ENCODE measurements around the gene CCDC150. TPM values are rescaled to one million over a fixed set of nuclear protein-coding genes. Genes with fewer than 3 reads are reported as not detected.
A peak's percentile ranks its signal among the peaks of the same experiment; 100 is the strongest.
"Not testable (repeated sequence)": the region's sequence is repeated elsewhere in the genome, so short reads cannot be mapped to it uniquely, and the experiment has no call there.

The CCDC150 gene
- total and polyA plus RNA-seq, 8 donors: 2.8 to 23.3 (median 13.2) TPM

DNA sequence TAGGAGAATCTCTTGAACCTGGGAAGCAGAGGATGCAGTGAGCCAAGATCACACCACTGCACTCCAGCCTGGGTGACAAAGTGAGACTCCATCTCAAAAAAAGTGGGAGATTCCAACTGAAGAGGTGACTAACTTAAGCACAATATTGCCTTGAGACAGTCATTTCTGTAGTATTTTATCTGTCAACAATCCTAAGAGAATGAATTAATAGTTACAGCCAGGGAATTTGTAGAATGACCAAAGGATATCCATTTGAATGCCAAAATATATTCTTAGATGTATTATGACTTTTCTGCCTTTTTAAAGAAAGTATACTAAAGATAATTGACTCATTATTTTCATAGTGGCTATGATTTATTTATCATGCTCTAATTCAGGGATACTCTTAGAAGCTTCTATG lies 40.7 kb upstream of the CCDC150 start:
- no peak overlapping the region for H3K27ac ChIP-seq
- no peak for DNase-seq
- no peaks in the 10 kb centered on the region for H3K36me3 ChIP-seq
- H3K9me3 ChIP-seq: no peaks in the 10 kb centered on the region
- ATAC-seq: no peak
- intact Hi-C loops (cut with DNase I): no loop called here
- TF ChIP-seq, protein P1, sequence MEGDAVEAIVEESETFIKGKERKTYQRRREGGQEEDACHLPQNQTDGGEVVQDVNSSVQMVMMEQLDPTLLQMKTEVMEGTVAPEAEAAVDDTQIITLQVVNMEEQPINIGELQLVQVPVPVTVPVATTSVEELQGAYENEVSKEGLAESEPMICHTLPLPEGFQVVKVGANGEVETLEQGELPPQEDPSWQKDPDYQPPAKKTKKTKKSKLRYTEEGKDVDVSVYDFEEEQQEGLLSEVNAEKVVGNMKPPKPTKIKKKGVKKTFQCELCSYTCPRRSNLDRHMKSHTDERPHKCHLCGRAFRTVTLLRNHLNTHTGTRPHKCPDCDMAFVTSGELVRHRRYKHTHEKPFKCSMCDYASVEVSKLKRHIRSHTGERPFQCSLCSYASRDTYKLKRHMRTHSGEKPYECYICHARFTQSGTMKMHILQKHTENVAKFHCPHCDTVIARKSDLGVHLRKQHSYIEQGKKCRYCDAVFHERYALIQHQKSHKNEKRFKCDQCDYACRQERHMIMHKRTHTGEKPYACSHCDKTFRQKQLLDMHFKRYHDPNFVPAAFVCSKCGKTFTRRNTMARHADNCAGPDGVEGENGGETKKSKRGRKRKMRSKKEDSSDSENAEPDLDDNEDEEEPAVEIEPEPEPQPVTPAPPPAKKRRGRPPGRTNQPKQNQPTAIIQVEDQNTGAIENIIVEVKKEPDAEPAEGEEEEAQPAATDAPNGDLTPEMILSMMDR (IDR thresholded peaks at IDR 0.05): no peak
- no peak overlapping the region for H3K4me3 ChIP-seq
- peaks cover 0 to 27% of the 10 kb centered on the region in 2 donors for H3K27me3 ChIP-seq
- peaks cover 0 to under 1% of the 10 kb centered on the region in 2 donors for H3K4me1 ChIP-seq

DNA sequence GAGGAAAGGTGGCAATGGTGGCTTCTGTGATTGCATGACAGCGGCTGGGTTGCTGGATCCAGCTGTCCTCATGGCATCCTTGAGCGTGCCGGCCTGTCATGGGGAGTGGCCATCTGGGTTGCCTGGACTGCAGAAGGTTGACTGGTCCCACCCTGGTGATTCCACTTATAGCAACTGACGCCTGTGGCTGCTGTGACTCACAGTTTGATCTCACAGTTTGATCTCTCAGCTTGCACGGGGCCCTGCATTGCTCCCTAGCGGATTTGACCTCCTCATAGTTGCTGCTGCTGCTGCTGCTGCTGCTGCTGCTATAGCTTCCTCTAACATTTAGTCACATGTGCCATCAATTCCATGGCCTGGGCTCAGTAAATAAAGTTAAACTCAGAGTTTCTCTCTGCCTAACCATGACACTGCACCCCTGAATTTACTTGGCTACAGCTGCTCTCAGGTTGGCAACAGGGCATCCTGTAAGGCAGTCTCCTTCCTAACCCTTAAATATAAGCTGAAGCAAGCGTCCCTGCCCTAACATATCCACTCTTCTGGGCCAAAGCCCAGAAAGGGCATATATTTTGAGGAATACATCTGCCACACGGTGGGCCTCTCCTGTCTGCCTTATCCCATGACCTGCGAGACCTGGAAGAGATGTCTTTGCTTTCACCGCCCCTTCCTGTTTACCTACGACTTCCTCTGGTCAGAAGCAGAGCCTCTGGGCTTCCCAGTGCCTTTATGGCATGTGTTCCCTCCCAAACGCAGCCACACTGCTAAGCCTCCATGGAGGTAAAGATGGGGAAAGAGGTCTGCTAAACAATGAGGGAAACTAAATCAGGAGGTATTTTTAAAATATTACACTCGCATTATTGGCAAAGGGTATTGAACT lies 37.8 kb upstream of the CCDC150 start:
- Histone ChIP-seq H3K9me3 (no peaks in the 10 kb centered on the region), H3K27me3 (no peaks in the 10 kb centered on the region), H3K27ac (no peak overlapping the region), H3K4me1 (no peaks in the 10 kb centered on the region), H3K36me3 (no peaks in the 10 kb centered on the region), H3K4me3 (no peak overlapping the region)
- ATAC-seq (peak; percentile 39), DNase-seq (peak in 1 of 4 donors; percentile 49)
- TF ChIP-seq, protein P1 (IDR thresholded peaks at IDR 0.05): no peak
- intact Hi-C loops (cut with DNase I): no loop called here

DNA sequence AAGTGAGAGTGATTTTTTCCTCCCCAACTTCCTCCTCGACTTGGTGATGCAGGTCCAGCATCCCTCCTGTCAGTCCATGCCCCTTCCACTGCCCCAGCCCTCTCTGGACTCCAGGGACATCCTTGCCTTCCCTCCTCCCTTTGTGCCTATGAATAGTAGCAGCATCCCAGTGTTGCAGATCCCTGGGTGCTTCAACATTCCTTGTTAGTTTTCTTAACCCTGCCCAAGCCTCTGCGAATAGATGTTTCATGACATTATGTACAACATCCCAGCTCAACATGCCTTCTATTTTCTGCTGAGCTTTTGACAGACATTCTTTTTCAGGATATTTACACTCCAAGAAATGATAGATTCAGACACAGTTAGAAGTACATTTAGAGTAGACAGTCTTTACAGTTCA lies 35.3 kb upstream of the CCDC150 start:
- no peak overlapping the region for H3K4me3 ChIP-seq
- TF ChIP-seq, protein P1 (IDR thresholded peaks at IDR 0.05): no peak
- no peak for ATAC-seq
- H3K4me1 ChIP-seq: no peaks in the 10 kb centered on the region
- no peak for DNase-seq
- H3K9me3 ChIP-seq: no peaks in the 10 kb centered on the region
- no peaks in the 10 kb centered on the region for H3K27me3 ChIP-seq
- no peaks in the 10 kb centered on the region for H3K36me3 ChIP-seq
- intact Hi-C loops (cut with DNase I): no loop called here
- H3K27ac ChIP-seq: no peak overlapping the region

DNA sequence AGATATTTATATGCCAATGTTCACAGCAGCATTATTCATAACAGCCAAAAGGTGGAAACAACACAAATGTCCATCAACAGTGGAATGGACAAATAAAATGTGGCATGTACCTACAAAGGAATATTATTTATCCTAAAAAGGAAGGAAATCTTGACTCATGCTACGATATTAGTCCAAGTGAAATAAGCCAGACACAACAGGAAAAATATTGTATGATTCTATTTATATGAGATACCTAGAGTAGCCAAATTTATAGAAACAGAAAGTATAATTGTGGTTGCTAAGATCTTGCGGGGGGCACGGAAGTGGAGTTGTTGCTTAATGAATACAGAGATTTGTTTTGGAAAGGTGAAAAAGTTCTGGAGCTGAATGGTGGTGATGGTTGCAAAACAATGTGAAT lies 33.0 kb upstream of the CCDC150 start:
- Histone ChIP-seq H3K9me3 (no peaks in the 10 kb centered on the region), H3K36me3 (no peaks in the 10 kb centered on the region), H3K4me1 (no peaks in the 10 kb centered on the region), H3K4me3 (no peak overlapping the region), H3K27me3 (no peaks in the 10 kb centered on the region), H3K27ac (no peak overlapping the region)
- no peak for DNase-seq
- TF ChIP-seq, protein P1 (IDR thresholded peaks at IDR 0.05): no peak
- intact Hi-C loops (cut with DNase I): no loop called here
- no peak for ATAC-seq

DNA sequence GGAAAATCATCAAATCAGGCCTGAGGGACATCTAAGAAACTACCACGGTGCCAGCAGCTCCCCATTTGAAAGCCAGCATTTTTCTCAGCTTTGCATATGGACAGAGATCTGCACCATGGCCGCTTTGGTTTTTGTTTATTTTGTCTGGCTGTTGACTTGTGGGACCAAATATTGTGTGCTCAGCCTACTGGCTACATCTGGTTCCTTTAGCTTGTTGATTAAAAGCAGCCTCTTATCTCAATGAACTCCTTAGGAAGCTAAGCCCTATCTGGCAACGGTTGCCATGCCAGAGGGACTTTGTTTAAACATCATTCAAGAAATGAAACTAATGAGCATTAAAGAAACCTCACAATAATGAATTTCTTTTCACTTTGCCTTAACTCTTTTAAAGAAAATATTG lies 32.4 kb upstream of the CCDC150 start:
- Histone ChIP-seq H3K27me3 (no peaks in the 10 kb centered on the region), H3K36me3 (no peaks in the 10 kb centered on the region), H3K27ac (no peak overlapping the region), H3K9me3 (no peaks in the 10 kb centered on the region), H3K4me3 (no peak overlapping the region), H3K4me1 (no peaks in the 10 kb centered on the region)
- intact Hi-C loops (cut with DNase I): no loop called here
- ATAC-seq (peak; percentile 40), DNase-seq (no peak)
- TF ChIP-seq, protein P1 (IDR thresholded peaks at IDR 0.05): no peak

DNA sequence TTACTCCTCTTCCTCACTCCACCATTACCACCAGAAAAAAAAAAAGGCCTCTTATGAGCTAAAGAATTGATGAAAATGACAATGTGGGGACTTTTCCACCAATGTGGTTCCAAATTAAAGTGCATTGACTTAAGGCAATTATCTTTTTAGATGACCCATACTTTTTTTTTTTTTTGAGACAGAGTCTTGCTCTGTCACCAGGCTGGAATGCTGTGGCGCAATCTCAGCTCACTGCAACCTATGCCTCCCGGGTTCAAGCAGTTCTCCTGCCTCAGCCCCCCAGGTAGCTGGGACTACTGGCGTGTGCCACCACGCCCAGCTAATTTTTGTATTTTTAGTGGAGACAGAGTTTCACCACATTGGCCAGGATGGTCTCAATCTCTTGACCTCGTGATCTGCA lies 31.6 kb upstream of the CCDC150 start:
- intact Hi-C loops (cut with DNase I): not testable (repeated sequence)

More for the DNA sequence above, 31.6 kb upstream of the CCDC150 start:
- H3K4me3 ChIP-seq, H3K27ac ChIP-seq, H3K4me1 ChIP-seq, ATAC-seq, H3K36me3 ChIP-seq, H3K9me3 ChIP-seq, H3K27me3 ChIP-seq: not testable (repeated sequence)
- peak in 1 of 4 donors; percentile 37 for DNase-seq
